MG63 (cell line): ENCODE results near the gene CD37. TPM values are rescaled to one million over a fixed set of nuclear protein-coding genes. Genes with fewer than 3 reads are reported as not detected.
"Not testable (repeated sequence)": the region's sequence is repeated elsewhere in the genome, so short reads cannot be mapped to it uniquely, and the experiment has no call there.

Experiments
- DNase-seq: peaks from one replicate; pipeline ENCODE4 v3.0.0-alpha.2; 2020
- H3K27me3 ChIP-seq: fragments of 250-450 bp; sonication (Bioruptor Pico); 2 replicates; pipeline ENCODE4 v1.5.1; 2020; ENCODE audit warnings: mild to moderate bottlenecking, moderate library complexity
- H3K36me3 ChIP-seq: fragments of 250-450 bp; sonication (Bioruptor Pico); 2 replicates; pipeline ENCODE4 v1.5.1; 2020; ENCODE audit warnings: mild to moderate bottlenecking, moderate library complexity
- H3K4me3 ChIP-seq: fragments of 250-450 bp; sonication (Bioruptor Pico); 2 replicates; pipeline ENCODE4 v1.5.1; 2020; ENCODE audit warnings: mild to moderate bottlenecking, moderate library complexity
- H3K9me3 ChIP-seq: fragments of 250-450 bp; sonication (Bioruptor Pico); 2 replicates; pipeline ENCODE4 v1.5.1; 2020; ENCODE audit warnings: mild to moderate bottlenecking, moderate library complexity
- total RNA-seq: library from RNA; depleted of rRNA; stranded (reverse); fragments of >200 nt; shearing (Covaris generic); gene quantifications from 2 replicates; pipeline ENCODE4 v1.2.3, GENCODE V29; 2014; ENCODE audit warnings: low replicate concordance

CD37 gene
- total RNA-seq, 1 experiment from 2014 or later: not detected

- no peaks in the 10 kb centered on the region for H3K9me3 ChIP-seq
- no peak overlapping the region for H3K4me3 ChIP-seq
- H3K36me3 ChIP-seq: no peaks in the 10 kb centered on the region
- DNase-seq: no peak
- H3K27me3 ChIP-seq: no peaks in the 10 kb centered on the region
Observed at GRCh38 chr19:49359851-49360820, 24.9 kb downstream of the CD37 start.

GRCh38 chr19:49361438-49362047 lies 26.3 kb downstream of the CD37 start:
- H3K9me3 ChIP-seq: no peaks in the 10 kb centered on the region
- H3K27me3 ChIP-seq: no peaks in the 10 kb centered on the region

GRCh38 chr19:49362048-49362928 lies 27.1 kb downstream of the CD37 start, which contains the start of gene TEAD2:
Gene TEAD2, minus strand, starts transcription at chr19:49362416. Its CDS starts 2,341 bp downstream, at chr19:49360075.
- H3K4me3 ChIP-seq: peak within 1 kb of the TSS; percentile 60
- no peaks in the 10 kb centered on the region for H3K36me3 ChIP-seq
- H3K27me3 ChIP-seq: no peaks in the 10 kb centered on the region
- DNase-seq: peak; percentile 78
- H3K9me3 ChIP-seq: no peaks in the 10 kb centered on the region

More at GRCh38 chr19:49361438-49362047, 26.3 kb downstream of the CD37 start:
- Histone ChIP-seq H3K36me3 (no peaks in the 10 kb centered on the region), H3K4me3 (peak overlapping the region; percentile 60)
- peak; percentile 47 for DNase-seq

GRCh38 chr19:49362929-49363267 lies 27.7 kb downstream of the CD37 start:
- DNase-seq: peak; percentile 58
- peak overlapping the region; percentile 60 for H3K4me3 ChIP-seq

GRCh38 chr19:49363268-49364082 lies 28.3 kb downstream of the CD37 start, which contains the start of gene DKKL1:
Gene DKKL1, plus strand, starts transcription at chr19:49363877. Its CDS starts 122 bp downstream, at chr19:49363999.
- DNase-seq: peak; percentile 99
- Histone ChIP-seq H3K27me3 (no peaks in the 10 kb centered on the region), H3K36me3 (no peaks in the 10 kb centered on the region), H3K9me3 (peaks cover 1% of the 10 kb centered on the region), H3K4me3 (peak within 1 kb of the TSS; percentile 60)

More at GRCh38 chr19:49362929-49363267, 27.7 kb downstream of the CD37 start:
- Histone ChIP-seq H3K27me3 (no peaks in the 10 kb centered on the region), H3K36me3 (no peaks in the 10 kb centered on the region), H3K9me3 (no peaks in the 10 kb centered on the region; the same call in 1 of the 2 replicates)

- Histone ChIP-seq H3K36me3 (no peaks in the 10 kb centered on the region), H3K27me3 (no peaks in the 10 kb centered on the region), H3K4me3 (peak overlapping the region; percentile 31), H3K9me3 (peaks cover 9% of the 10 kb centered on the region)
- DNase-seq: no peak
Observed at GRCh38 chr19:49364083-49364737, 29.0 kb downstream of the CD37 start.

GRCh38 chr19:49366110-49366509 lies 30.9 kb downstream of the CD37 start:
- no peak overlapping the region for H3K4me3 ChIP-seq
- no peaks in the 10 kb centered on the region for H3K27me3 ChIP-seq
- H3K36me3 ChIP-seq: no peaks in the 10 kb centered on the region
- peaks cover 13% of the 10 kb centered on the region for H3K9me3 ChIP-seq
- no peak for DNase-seq

- Histone ChIP-seq H3K27me3 (no peaks in the 10 kb centered on the region), H3K36me3 (no peaks in the 10 kb centered on the region), H3K9me3 (peaks cover 13% of the 10 kb centered on the region), H3K4me3 (no peak overlapping the region)
- DNase-seq: no peak
Observed at GRCh38 chr19:49368711-49369358, 33.6 kb downstream of the CD37 start.

GRCh38 chr19:49371184-49371583 lies 36.0 kb downstream of the CD37 start:
- Histone ChIP-seq H3K36me3 (no peaks in the 10 kb centered on the region), H3K4me3 (no peak overlapping the region), H3K9me3 (peaks cover 13% of the 10 kb centered on the region), H3K27me3 (no peaks in the 10 kb centered on the region)
- no peak for DNase-seq

- H3K36me3 ChIP-seq, H3K27me3 ChIP-seq, DNase-seq, H3K4me3 ChIP-seq: not testable (repeated sequence)
- peaks cover 13% of the 10 kb centered on the region for H3K9me3 ChIP-seq
Observed at GRCh38 chr19:49373174-49373573, 38.0 kb downstream of the CD37 start.

GRCh38 chr19:49374665-49375434 lies 39.6 kb downstream of the CD37 start:
- H3K36me3 ChIP-seq: no peaks in the 10 kb centered on the region
- no peak for DNase-seq
- no peak overlapping the region for H3K4me3 ChIP-seq
- H3K27me3 ChIP-seq: no peaks in the 10 kb centered on the region
- 0 out of 2 replicates have a peak, but pooled peaks cover 3% of the 10 kb centered on the region for H3K9me3 ChIP-seq

- Histone ChIP-seq H3K4me3 (no peak overlapping the region), H3K27me3 (no peaks in the 10 kb centered on the region), H3K36me3 (no peaks in the 10 kb centered on the region), H3K9me3 (peaks cover 13% of the 10 kb centered on the region)
- no peak for DNase-seq
Observed at GRCh38 chr19:49378512-49378911, 43.3 kb downstream of the CD37 start.

- peaks cover 17% of the 10 kb centered on the region for H3K9me3 ChIP-seq
- H3K36me3 ChIP-seq: no peaks in the 10 kb centered on the region
- no peak for DNase-seq
- peaks cover 5% of the 10 kb centered on the region; the same call in 1 of the 2 replicates for H3K27me3 ChIP-seq
- H3K4me3 ChIP-seq: no peak overlapping the region
Observed at GRCh38 chr19:49380391-49380790, 45.2 kb downstream of the CD37 start.

GRCh38 chr19:49382639-49383038 lies 47.4 kb downstream of the CD37 start:
- peaks cover 7% of the 10 kb centered on the region; the same call in 1 of the 2 replicates for H3K27me3 ChIP-seq
- no peak overlapping the region for H3K4me3 ChIP-seq
- H3K36me3 ChIP-seq: no peaks in the 10 kb centered on the region
- peaks cover 17% of the 10 kb centered on the region for H3K9me3 ChIP-seq
- no peak for DNase-seq
